Naive B cell (primary cell): ENCODE results near the gene PCGF3. TPM values are rescaled to one million over a fixed set of nuclear protein-coding genes. Genes with fewer than 3 reads are reported as not detected.
A peak's percentile ranks its signal among the peaks of the same experiment; 100 is the strongest.
"Not testable (repeated sequence)": the region's sequence is repeated elsewhere in the genome, so short reads cannot be mapped to it uniquely, and the experiment has no call there.

Experiments used
- ATAC-seq, 2 donors: fragments of 150-1000 bp; cut with Tn5 transposase; 2 replicates each; pipeline ENCODE4 v1.10.0; 2021; ENCODE audit warnings: low read depth in 2 of 2, mild to moderate bottlenecking in 2 of 2, moderate library complexity in 2 of 2
- DNase-seq: peaks from one replicate; pipeline ENCODE4 v3.0.0; 2022
- H3K27ac Mint-ChIP-seq, 6 donors: one replicate each; pipeline ENCODE4 v1.8.0; 2020 to 2022; ENCODE audit warnings: mild to moderate bottlenecking in 6 of 6, mixed read lengths in 6 of 6, moderate library complexity in 5 of 6, inconsistent platforms in 2 of 6
- H3K27me3 Mint-ChIP-seq, 3 donors: one replicate each; pipeline ENCODE4 v1.8.0; 2021 to 2022; ENCODE audit warnings: mixed read lengths in 3 of 3, mild to moderate bottlenecking in 1 of 3
- H3K36me3 Mint-ChIP-seq, 2 donors: one replicate each; pipeline ENCODE4 v1.8.0; 2020 to 2022; ENCODE audit warnings: mixed read lengths in 2 of 2, inconsistent platforms in 1 of 2, mild to moderate bottlenecking in 1 of 2
- H3K4me1 Mint-ChIP-seq, 3 donors: one replicate each; pipeline ENCODE4 v1.8.0; 2020 to 2022; ENCODE audit warnings: mixed read lengths in 3 of 3, inconsistent platforms in 1 of 3, mild to moderate bottlenecking in 1 of 3, moderate library complexity in 1 of 3
- H3K4me3 Mint-ChIP-seq, 8 donors: one replicate each; pipeline ENCODE4 v1.8.0; 2020 to 2022; ENCODE audit warnings: mild to moderate bottlenecking in 8 of 8, mixed read lengths in 8 of 8, moderate library complexity in 8 of 8, inconsistent platforms in 2 of 8
- H3K9me3 Mint-ChIP-seq, 7 donors: one replicate each; pipeline ENCODE4 v1.8.0; 2020 to 2022; ENCODE audit warnings: mixed read lengths in 7 of 7, mild to moderate bottlenecking in 5 of 7, inconsistent platforms in 2 of 7, moderate library complexity in 1 of 7
- polyA plus RNA-seq, 6 donors: library from polyadenylated mRNA; unstranded; fragments of 300-500 nt; fragmentation: Illumina TruSeq; gene quantifications; one replicate each; pipeline ENCODE4 v1.2.3, GENCODE V29; 2021; ENCODE audit warnings: low read depth in 6 of 6

Gene PCGF3
- polyA plus RNA-seq, 6 donors from 2014 or later: 5.6 to 9.5 (median 7.1) TPM

DNA sequence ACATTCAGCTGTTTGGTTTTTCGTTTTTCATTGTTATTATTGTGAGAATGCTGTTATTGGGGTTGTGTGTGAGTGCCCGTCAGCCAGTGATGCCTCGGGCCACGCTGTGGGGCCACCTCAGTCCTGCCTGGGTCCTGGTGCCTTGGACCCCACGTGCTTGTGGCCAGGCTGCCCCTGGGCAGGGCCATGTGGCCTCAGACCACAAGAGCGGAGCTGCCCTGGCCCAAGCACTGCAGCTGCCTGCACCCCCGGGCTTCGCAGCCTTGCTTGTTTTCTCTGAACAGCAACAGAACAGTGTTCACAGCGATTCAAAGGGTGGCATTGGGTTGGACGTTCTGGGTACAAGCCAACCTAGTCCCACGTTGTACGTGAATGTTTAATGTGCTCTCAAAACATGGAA lies 63.4 kb downstream of the PCGF3 start:
- no peaks in the 10 kb centered on the region for H3K9me3 Mint-ChIP-seq
- peaks cover 0 to 8% of the 10 kb centered on the region in 2 donors for H3K36me3 Mint-ChIP-seq
- ATAC-seq (no peak), DNase-seq (no peak)
- peak overlapping the region in 1 of 8 donors; percentile 51 for H3K4me3 Mint-ChIP-seq
- no peaks in the 10 kb centered on the region for H3K27me3 Mint-ChIP-seq
- peaks cover 3 to 27% (median 6%) of the 10 kb centered on the region in 3 donors for H3K4me1 Mint-ChIP-seq
- H3K27ac Mint-ChIP-seq: no peak overlapping the region

DNA sequence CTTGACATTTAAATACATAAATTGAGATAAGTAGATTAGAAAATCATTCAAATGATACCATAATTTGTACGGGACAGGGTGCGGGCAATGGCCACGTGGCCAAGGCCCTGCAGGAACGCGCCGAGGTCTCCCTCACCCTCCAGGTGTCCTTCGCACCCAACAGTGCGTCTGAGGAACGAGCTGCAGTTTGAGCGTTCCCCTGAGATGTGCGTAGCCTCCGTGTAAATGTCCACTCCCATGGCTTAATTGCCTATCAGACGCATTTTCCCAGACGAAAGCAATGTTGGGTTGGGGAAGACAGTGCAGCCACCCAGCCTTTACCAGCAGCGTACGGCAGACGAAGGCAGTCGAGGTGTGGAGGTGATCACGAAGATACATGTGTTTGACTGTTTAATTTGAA lies 63.9 kb downstream of the PCGF3 start:
- no peaks in the 10 kb centered on the region for H3K9me3 Mint-ChIP-seq
- no peaks in the 10 kb centered on the region for H3K27me3 Mint-ChIP-seq
- peak overlapping the region in 1 of 8 donors; percentile 44 for H3K4me3 Mint-ChIP-seq
- peaks cover 0 to 8% of the 10 kb centered on the region in 2 donors for H3K36me3 Mint-ChIP-seq
- H3K4me1 Mint-ChIP-seq: peaks cover 4 to 32% (median 9%) of the 10 kb centered on the region in 3 donors
- H3K27ac Mint-ChIP-seq: no peak overlapping the region
- ATAC-seq (no peak), DNase-seq (no peak)

DNA sequence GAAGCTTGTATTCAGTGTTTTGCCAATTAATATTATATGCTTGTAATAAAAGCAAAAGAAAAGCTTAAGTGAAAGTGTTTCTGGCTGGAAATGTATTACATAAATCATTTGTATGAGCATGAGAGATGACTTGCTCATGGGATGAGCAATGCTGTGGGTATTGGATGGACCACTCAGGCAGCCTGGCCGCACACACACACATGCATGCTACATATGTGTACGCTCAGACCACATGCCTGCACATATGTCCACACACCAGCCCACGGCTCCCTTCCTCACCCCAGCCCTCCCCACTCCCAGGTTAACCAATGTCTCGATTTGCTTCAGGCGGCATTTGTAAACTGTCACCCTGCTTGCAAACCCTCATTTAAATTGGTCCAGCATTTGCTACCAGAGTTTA lies 64.4 kb downstream of the PCGF3 start:
- ATAC-seq (no peak), DNase-seq (no peak)
- peaks cover 8 to 37% (median 14%) of the 10 kb centered on the region in 3 donors for H3K4me1 Mint-ChIP-seq
- no peak overlapping the region for H3K4me3 Mint-ChIP-seq
- no peaks in the 10 kb centered on the region for H3K27me3 Mint-ChIP-seq
- H3K9me3 Mint-ChIP-seq: no peaks in the 10 kb centered on the region
- H3K27ac Mint-ChIP-seq: peak overlapping the region in 1 of 6 donors; percentile 33
- H3K36me3 Mint-ChIP-seq: peaks cover 0 to 12% of the 10 kb centered on the region in 2 donors

DNA sequence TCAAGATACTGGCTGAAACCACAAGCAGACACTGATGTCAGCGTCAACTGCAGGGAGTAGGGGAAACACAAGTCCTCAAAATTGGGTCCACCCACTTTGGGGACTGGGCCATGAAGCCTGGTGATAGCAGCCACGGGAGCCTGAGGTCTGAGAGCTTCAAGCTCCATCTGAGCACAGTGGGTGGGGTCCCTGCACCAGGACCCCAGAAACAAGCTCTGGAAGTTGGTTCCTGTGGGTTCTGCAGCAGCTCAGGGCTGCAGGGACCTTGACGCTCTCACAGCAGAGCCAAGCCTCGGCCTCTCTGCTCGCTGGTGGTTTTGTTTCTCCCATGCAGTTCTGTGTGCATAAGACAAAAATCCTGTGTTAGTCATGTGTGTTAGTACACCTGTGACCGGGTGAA lies 65.8 kb downstream of the PCGF3 start:
- Mint-ChIP-seq H3K4me1 (peaks cover 9 to 41% (median 23%) of the 10 kb centered on the region in 3 donors), H3K4me3 (no peak overlapping the region), H3K27ac (peak overlapping the region in 4 of 6 donors; percentile 6 to 42 (median 16)), H3K27me3 (no peaks in the 10 kb centered on the region), H3K9me3 (no peaks in the 10 kb centered on the region), H3K36me3 (peaks cover 0 to 16% of the 10 kb centered on the region in 2 donors)
- no peak for DNase-seq
- no peak for ATAC-seq

DNA sequence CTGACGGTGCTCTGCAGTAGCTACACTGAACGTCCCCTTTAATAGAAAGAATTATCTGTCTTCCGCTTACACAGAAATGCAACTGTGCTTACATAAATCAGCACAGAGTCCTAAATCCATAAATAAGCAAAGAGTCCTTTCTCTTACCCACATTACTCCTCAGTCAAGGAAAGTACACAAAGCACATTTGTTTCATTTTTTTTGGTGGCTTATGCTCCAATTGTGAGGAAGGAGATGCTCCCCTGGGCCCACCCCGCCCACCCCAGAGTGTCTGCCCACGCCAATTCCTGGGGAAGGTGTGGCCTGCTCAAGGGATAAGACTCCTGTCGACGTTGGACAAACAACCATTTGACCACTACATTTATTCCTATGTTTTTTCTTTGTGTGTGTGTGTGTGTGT lies 66.5 kb downstream of the PCGF3 start:
- no peak overlapping the region for H3K4me3 Mint-ChIP-seq
- H3K36me3 Mint-ChIP-seq: peaks cover 6 to 19% of the 10 kb centered on the region in 2 donors
- H3K27me3 Mint-ChIP-seq: no peaks in the 10 kb centered on the region
- peak overlapping the region in 4 of 6 donors; percentile 18 to 42 (median 34) for H3K27ac Mint-ChIP-seq
- ATAC-seq (no peak), DNase-seq (no peak)
- no peaks in the 10 kb centered on the region for H3K9me3 Mint-ChIP-seq
- H3K4me1 Mint-ChIP-seq: peaks cover 13 to 46% (median 29%) of the 10 kb centered on the region in 3 donors

DNA sequence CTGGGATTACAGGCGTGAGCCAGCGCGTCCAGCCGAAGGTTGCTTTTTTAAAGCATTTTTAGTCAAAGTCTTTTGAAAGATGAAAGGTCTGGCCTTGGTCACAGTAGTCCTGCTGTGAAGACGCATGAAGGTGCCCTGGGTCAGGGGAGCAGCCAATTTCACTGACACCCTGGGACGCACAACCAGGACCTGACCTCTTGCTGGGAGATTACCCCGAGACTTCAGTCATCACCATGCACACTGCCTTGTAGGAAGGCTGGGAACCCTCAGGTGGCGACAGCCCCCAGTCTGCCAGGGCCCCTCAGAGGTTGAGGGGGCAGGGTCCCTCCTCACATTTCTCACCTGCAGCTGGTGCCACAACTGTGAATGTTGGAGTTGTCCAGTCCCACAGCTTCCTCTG lies 67.1 kb downstream of the PCGF3 start:
- Mint-ChIP-seq H3K27ac (peak overlapping the region in 2 of 6 donors; percentile 15 to 42), H3K27me3 (no peaks in the 10 kb centered on the region), H3K4me3 (no peak overlapping the region), H3K9me3 (no peaks in the 10 kb centered on the region), H3K36me3 (peaks cover 12 to 24% of the 10 kb centered on the region in 2 donors), H3K4me1 (peaks cover 17 to 51% (median 35%) of the 10 kb centered on the region in 3 donors)
- DNase-seq: no peak
- ATAC-seq: no peak

DNA sequence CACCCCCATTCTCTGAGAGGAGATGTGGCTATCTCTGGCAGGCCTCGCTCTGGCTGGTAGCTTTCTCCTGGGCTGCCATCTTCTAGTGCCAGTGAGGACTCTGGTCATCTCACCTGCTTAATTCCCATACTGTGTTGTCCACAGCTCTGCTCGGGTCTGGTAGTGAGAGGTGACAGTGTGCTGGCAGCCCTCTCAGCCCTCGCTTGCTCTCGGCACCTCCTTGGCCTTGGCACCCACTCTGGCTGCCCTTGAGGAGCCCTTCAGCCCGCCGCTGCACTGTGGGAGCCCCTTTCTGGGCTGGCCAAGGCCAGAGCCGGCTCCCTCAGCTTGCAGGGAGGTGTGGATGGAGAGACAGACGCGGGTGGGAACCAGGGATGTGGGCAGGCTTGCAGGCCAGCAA lies 67.6 kb downstream of the PCGF3 start:
- H3K9me3 Mint-ChIP-seq: no peaks in the 10 kb centered on the region

DNA sequence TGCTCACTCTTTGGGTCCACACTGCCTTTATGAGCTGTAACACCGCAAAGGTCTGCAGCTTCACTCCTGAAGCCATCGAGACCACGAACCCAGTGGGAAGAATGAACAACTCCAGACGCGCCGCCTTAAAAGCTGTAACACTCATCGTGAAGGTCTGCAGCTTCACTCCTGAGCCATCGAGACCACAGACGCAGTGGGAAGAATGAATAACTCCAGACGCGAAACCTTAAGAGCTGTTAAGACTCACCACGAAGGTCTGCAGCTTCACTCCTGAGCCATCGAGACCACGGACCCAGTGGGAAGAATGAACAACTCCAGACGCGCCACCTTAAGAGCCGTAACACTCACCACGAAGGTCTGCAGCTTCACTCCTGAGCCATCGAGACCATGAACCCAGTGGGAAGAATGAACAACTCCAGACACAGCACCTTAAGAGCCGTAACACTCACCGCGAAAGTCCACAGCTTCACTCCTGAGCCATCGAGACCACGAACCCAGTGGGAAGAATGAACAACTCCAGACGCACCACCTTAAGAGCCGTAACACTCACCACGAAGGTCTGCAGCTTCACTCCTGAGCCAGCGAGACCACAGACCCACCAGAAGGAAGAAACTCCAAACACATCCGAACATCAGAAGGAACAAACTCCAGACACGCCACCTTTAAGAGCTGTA lies 68.9 kb downstream of the PCGF3 start:
- H3K4me1 Mint-ChIP-seq: peaks cover 24 to 66% (median 45%) of the 10 kb centered on the region in 3 donors
- not testable (repeated sequence) for ATAC-seq, H3K9me3 Mint-ChIP-seq, H3K27me3 Mint-ChIP-seq, DNase-seq
- peak overlapping the region in 3 of 8 donors; percentile 25 to 48 (median 27) for H3K4me3 Mint-ChIP-seq
- peak overlapping the region in 2 of 6 donors; percentile 20 to 84 for H3K27ac Mint-ChIP-seq
- peaks cover 12 to 20% of the 10 kb centered on the region in 2 donors for H3K36me3 Mint-ChIP-seq

More for the DNA sequence above, 67.6 kb downstream of the PCGF3 start:
- ATAC-seq (no peak), DNase-seq (no peak)
- no peaks in the 10 kb centered on the region for H3K27me3 Mint-ChIP-seq
- peaks cover 21 to 55% (median 39%) of the 10 kb centered on the region in 3 donors for H3K4me1 Mint-ChIP-seq
- H3K4me3 Mint-ChIP-seq: no peak overlapping the region
- no peak overlapping the region for H3K27ac Mint-ChIP-seq
- peaks cover 12 to 24% of the 10 kb centered on the region in 2 donors for H3K36me3 Mint-ChIP-seq

DNA sequence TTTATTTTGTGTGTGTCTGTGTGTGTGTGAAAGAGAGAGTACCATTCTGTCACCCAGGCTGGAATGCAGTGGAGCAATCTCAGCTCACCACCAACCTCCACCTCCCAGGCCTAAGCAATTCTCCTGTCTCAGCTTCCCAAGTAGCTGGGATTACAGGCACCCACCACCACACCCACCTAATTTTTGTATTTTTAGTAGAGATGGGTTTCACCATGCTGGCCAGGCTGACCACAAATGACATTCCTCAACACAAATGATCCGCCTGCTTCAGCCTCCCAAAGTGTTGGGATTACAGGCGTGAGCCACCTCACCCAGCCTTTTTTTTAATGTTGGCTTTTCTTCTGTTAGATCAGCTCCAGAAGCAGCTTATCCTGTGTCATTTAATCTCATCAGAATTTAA lies 69.9 kb downstream of the PCGF3 start:
- ATAC-seq, H3K4me3 Mint-ChIP-seq, H3K9me3 Mint-ChIP-seq, H3K27me3 Mint-ChIP-seq, DNase-seq: not testable (repeated sequence)
- Mint-ChIP-seq H3K27ac (peak overlapping the region in 1 of 6 donors; percentile 52), H3K4me1 (peaks cover 30 to 66% (median 54%) of the 10 kb centered on the region in 3 donors), H3K36me3 (peaks cover 12 to 16% of the 10 kb centered on the region in 2 donors)

DNA sequence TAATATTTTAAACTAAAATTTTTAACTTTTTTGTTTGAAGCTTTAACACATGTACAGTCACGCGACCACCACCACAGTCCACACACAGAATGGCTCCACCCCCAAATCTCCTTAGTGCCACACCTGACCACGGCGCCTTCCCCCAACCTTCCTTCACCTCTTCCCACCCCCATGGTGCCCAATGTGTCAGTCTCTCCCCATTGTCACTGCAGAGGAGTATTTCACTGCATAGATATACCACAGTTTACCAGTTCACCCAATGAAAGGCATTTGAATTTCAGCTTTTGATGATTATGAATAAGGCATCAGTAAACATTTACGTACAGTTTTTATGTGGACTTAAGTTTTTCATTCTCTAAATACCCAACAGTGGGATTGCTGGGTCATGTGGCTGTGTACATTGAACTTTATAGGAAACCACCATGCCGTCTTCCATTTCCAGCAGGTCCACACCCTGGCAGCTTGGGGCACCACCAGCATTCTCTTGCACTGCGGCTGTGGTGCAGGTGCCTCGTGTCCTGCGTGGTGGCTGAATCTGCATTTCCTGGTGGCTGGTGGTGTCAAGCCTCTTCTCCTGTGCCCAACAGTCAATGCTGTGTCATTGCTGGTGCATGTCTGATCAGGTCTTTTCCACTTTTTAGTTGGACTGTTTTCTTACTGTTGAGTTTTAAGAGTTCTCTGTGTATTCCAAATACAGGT lies 71.3 kb downstream of the PCGF3 start:
- Mint-ChIP-seq H3K27ac (peak overlapping the region in 2 of 6 donors; percentile 16 to 69), H3K4me1 (peaks cover 33 to 67% (median 58%) of the 10 kb centered on the region in 3 donors), H3K9me3 (no peaks in the 10 kb centered on the region), H3K27me3 (no peaks in the 10 kb centered on the region), H3K36me3 (peaks cover 12 to 16% of the 10 kb centered on the region in 2 donors), H3K4me3 (peak overlapping the region in 2 of 8 donors; percentile 6 to 33)
- DNase-seq (no peak), ATAC-seq (no peak)

DNA sequence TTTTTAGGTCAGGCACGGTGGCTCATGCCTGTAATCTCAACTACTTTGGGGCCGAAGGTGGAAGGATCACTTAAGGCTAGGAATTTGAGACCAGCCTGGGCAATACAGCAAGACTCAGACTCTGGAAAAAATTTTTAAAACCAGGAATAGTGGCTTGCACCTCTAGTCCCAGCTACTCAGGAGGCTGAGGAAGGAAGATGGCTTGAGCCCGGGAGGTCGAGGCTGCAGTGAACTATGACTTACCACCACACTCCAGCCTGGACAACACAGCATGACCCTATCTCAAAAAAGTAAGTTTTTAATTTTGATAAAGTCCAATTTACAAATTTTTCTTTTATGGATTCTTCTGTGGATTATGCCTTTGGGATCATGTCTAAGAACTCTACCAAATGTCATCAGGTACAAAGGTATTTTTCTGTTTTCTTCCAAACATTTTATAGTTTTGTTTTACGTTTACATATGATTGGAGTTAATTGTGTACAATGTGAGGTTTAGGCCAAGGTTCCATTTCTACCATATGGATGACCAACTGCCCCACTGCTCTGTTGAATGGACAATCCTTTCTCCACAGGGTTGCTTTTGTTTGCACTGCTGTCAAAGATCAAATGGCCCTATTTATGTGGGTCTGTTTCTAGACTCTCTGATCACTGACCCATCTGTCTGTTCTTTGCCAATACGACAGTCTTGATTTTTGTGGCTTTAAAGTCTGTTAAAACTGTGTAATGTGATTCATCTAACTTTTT lies 72.1 kb downstream of the PCGF3 start:
- peak overlapping the region in 2 of 8 donors; percentile 33 to 67 for H3K4me3 Mint-ChIP-seq
- ATAC-seq: no peak
- DNase-seq: no peak
- H3K27ac Mint-ChIP-seq: peak overlapping the region in 1 of 6 donors; percentile 69
- no peaks in the 10 kb centered on the region for H3K9me3 Mint-ChIP-seq
- H3K27me3 Mint-ChIP-seq: peaks cover 0 to 2% (median 0%) of the 10 kb centered on the region in 3 donors
- H3K36me3 Mint-ChIP-seq: peaks cover 12 to 16% of the 10 kb centered on the region in 2 donors
- peaks cover 38 to 66% (median 64%) of the 10 kb centered on the region in 3 donors for H3K4me1 Mint-ChIP-seq

DNA sequence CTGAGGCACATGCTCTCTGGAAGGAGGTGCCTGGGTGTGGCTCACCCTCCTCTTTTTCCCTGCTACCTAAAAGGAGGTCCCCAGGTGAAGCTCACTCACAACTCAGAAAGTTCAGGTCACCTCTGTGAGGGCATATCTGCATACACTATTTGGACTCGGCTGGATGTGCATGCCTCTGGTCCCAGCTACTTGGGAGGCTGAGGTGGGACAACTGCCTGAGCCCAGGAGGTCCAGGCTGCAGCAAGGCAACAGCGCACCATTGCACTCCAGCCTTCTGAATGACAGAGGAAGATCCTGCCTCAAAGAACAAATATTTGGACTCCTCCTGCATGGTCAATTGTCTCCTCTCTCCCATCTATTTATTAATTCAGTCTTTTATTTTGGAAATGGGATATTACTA lies 73.9 kb downstream of the PCGF3 start:
- no peak for ATAC-seq
- DNase-seq: no peak
- Mint-ChIP-seq H3K27me3 (peaks cover 0 to 18% (median 10%) of the 10 kb centered on the region in 3 donors), H3K36me3 (peaks cover 15 to 16% of the 10 kb centered on the region in 2 donors), H3K4me3 (peak overlapping the region in 7 of 8 donors; percentile 32 to 97 (median 83)), H3K9me3 (no peaks in the 10 kb centered on the region), H3K27ac (peak overlapping the region in 2 of 6 donors; percentile 23 to 81), H3K4me1 (peaks cover 39 to 70% (median 56%) of the 10 kb centered on the region in 3 donors)

DNA sequence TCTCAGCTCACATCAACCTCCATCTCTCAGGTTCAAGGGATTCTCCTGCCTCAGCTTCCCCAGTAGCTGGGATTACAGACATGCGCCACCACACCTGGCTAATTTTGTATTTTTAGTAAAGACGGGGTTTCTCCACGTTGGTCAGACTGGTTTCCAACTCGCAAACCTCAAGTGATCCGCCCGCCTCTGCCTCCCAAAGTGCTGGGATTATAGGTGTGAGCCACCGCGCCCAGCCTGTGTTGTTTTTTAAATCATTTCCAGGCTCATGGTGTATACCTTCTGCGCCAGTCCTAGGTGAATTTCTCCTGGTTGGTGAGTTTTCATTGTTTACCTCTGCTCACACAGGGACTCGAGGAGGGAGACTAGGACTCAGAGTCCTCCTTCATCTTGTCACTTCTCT lies 74.6 kb downstream of the PCGF3 start:
- peaks cover 42 to 70% (median 58%) of the 10 kb centered on the region in 3 donors for H3K4me1 Mint-ChIP-seq
- DNase-seq, H3K9me3 Mint-ChIP-seq, ATAC-seq: not testable (repeated sequence)
- H3K27ac Mint-ChIP-seq: peak overlapping the region in 4 of 6 donors; percentile 57 to 93 (median 90)
- peaks cover 12 to 20% of the 10 kb centered on the region in 2 donors for H3K36me3 Mint-ChIP-seq
- peaks cover 0 to 25% (median 17%) of the 10 kb centered on the region in 3 donors for H3K27me3 Mint-ChIP-seq
- H3K4me3 Mint-ChIP-seq: peak overlapping the region; percentile 79 to 97 (median 94)
